SU-DHL-6 (cell line): ENCODE measurements around the gene CACNB1.

Source experiments
- EZH2phosphoT487 ChIP-seq: fragments of 200-600 bp; sonication (generic), shearing (Covaris generic); conservative IDR thresholded peaks from 2 replicates; pipeline ENCODE4 v1.6.1; 2018; ENCODE audit warnings: mild to moderate bottlenecking, antibody characterized with exemption, low read length, moderate library complexity, mixed read lengths
- TF ChIP-seq, protein P1 (sequence below): fragments of 200-600 bp; sonication (generic); IDR thresholded peaks from one replicate; pipeline ENCODE4 v1.5.1; 2017; ENCODE audit warnings: antibody characterized with exemption, mild to moderate bottlenecking, low read length, moderate library complexity; ENCODE audit not compliant: insufficient read depth, poor library complexity, severe bottlenecking

DNA sequence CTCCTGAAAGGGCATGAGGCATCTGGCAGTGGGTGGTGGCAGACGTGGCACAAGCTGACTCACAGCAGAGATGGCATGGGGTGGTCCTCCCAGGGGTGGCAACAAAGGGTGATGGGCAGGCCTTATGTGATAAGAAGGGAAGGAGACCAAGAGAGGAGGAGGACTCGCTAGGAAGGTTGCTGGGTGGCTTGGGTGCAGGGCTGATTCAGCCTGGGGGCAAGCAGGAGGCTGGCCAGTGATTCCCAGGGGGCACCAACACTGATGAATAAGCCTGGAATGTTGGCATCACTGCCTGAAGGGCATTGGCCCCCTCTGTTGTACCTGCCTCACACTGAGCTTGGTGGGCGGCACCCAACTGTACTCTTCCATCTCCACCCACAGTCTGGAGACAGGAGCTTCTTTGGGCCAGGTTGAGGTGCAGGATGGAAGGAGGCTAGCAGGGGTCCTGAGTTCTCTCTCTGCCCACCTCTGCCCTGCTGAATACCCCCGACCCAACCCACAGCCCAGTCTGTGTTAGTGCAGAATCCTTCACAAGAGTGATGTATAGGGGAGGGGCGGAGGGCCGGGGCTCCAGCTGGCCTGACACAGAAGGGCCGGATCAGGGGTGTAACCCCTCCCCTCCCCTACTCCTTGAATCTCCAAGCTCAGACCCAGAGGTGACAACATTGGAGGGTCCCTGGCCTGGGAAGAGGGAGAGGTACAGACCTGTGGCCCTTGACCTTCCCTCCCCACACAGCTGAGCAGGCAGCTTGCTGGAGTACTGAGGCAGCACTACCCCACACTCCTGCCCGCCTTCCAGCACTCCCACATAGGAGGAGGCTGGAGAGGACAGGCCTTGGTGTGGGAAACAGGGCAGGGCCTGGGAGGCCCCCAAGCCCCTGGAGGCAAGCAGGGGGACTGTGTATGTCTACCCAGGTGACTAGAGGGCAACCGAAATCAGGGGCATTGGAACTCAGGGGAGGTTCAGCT lies 25.7 kb upstream of the CACNB1 start:
- TF ChIP-seq, protein P1, sequence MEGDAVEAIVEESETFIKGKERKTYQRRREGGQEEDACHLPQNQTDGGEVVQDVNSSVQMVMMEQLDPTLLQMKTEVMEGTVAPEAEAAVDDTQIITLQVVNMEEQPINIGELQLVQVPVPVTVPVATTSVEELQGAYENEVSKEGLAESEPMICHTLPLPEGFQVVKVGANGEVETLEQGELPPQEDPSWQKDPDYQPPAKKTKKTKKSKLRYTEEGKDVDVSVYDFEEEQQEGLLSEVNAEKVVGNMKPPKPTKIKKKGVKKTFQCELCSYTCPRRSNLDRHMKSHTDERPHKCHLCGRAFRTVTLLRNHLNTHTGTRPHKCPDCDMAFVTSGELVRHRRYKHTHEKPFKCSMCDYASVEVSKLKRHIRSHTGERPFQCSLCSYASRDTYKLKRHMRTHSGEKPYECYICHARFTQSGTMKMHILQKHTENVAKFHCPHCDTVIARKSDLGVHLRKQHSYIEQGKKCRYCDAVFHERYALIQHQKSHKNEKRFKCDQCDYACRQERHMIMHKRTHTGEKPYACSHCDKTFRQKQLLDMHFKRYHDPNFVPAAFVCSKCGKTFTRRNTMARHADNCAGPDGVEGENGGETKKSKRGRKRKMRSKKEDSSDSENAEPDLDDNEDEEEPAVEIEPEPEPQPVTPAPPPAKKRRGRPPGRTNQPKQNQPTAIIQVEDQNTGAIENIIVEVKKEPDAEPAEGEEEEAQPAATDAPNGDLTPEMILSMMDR = no peak
- TF ChIP-seq EZH2phosphoT487 = no peak
